HepG2 (cell line): ENCODE measurements around the gene HABP4. TPM values are rescaled to one million over a fixed set of nuclear protein-coding genes. Genes with fewer than 3 reads are reported as not detected.

Experiments
- ATF6 ChIP-seq: sonication (generic); formaldehyde crosslinking; conservative IDR thresholded peaks from 2 replicates; pipeline ENCODE4 v1.4.0; 2020; ENCODE audit warnings: missing genetic modification reagents
- ATF7 ChIP-seq, 2 experiments: fragments of 450-650 bp in 1 of 2; sonication (generic) in 1 of 2; formaldehyde crosslinking in 1 of 2; IDR thresholded peaks; 2 replicates each; pipeline versions ENCODE4 v1.4.0 to v1.6.1; 2016 to 2020; ENCODE audit warnings: antibody characterized with exemption in 1 of 2, mild to moderate bottlenecking in 1 of 2, missing genetic modification reagents in 1 of 2
- ATM ChIP-seq: fragments of 450-650 bp; IDR thresholded peaks from 2 replicates; pipeline ENCODE4 v1.7.1; 2017; ENCODE audit warnings: mild to moderate bottlenecking, borderline replicate concordance
- BORCS8-MEF2B ChIP-seq: sonication (generic); formaldehyde crosslinking; IDR thresholded peaks from 2 replicates; pipeline ENCODE4 v1.8.0; 2022; ENCODE audit warnings: mild to moderate bottlenecking, missing genetic modification reagents
- CSRNP1 ChIP-seq: sonication (generic); formaldehyde crosslinking; IDR thresholded peaks from 2 replicates; pipeline ENCODE4 v1.8.1; 2023; ENCODE audit warnings: mild to moderate bottlenecking, missing genetic modification reagents
- EED ChIP-seq: sonication (generic); formaldehyde crosslinking; IDR thresholded peaks from 2 replicates; pipeline ENCODE4 v1.5.0; 2020; ENCODE audit warnings: mild to moderate bottlenecking, missing genetic modification reagents
- FOXM1 ChIP-seq: sonication (generic); formaldehyde crosslinking; IDR thresholded peaks from 2 replicates; pipeline ENCODE4 v1.5.0; 2020; ENCODE audit warnings: missing genetic modification reagents
- PHF21A ChIP-seq: sonication (generic); formaldehyde crosslinking; IDR thresholded peaks from 2 replicates; pipeline ENCODE4 v1.5.0; 2020; ENCODE audit warnings: mild to moderate bottlenecking, missing genetic modification reagents
- PRDM4 ChIP-seq: sonication (generic); formaldehyde crosslinking; IDR thresholded peaks from 2 replicates; pipeline ENCODE4 v1.9.0; 2021; ENCODE audit warnings: missing genetic modification reagents, borderline replicate concordance
- RBM22 ChIP-seq: fragments of 200-400 bp; formaldehyde crosslinking; optimal IDR thresholded peaks from 2 replicates; pipeline ENCODE3; 2017; ENCODE audit warnings: mild to moderate bottlenecking, low read length, moderate library complexity
- SMAD9 ChIP-seq: sonication (generic); formaldehyde crosslinking; IDR thresholded peaks from 2 replicates; pipeline ENCODE4 v1.5.1; 2020; ENCODE audit warnings: mild to moderate bottlenecking, missing genetic modification reagents
- ZNF646 ChIP-seq: sonication (generic); formaldehyde crosslinking; IDR thresholded peaks from 2 replicates; pipeline ENCODE4 v1.9.0; 2021; ENCODE audit warnings: mild to moderate bottlenecking, missing genetic modification reagents
- polyA plus RNA-seq, 8 experiments: library from polyadenylated mRNA; depleted of rRNA in 3 of 8; stranded (reverse) in 7 of 8; unstranded in 1 of 8; fragments of >200 nt; fragmentation: Illumina TruSeq in 4 of 8; extraction: Trizol in 4 of 8; gene quantifications; 2 replicates each; pipeline versions ENCODE4 v1.2.1 to v1.2.3, GENCODE V29; 2011 to 2016; ENCODE audit warnings: low read depth in 4 of 8, missing spikeins in 1 of 8, mixed read lengths in 1 of 8; ENCODE audit not compliant: insufficient read depth in 1 of 8
- total RNA-seq, 5 experiments: library from RNA; depleted of rRNA; stranded (reverse); fragments of >200 nt; fragmentation: Illumina TruSeq; extraction: Trizol; gene quantifications; 2 replicates each; pipeline ENCODE4 v1.2.3, GENCODE V29; 2016; ENCODE audit warnings: low read depth in 1 of 5
- TF ChIP-seq, protein P1 (sequence below): sonication (generic); formaldehyde crosslinking; IDR thresholded peaks from 2 replicates; pipeline ENCODE4 v1.5.0; 2020; ENCODE audit warnings: missing genetic modification reagents, mild to moderate bottlenecking, borderline replicate concordance
- TF ChIP-seq, protein P2 (sequence below): sonication (generic); formaldehyde crosslinking; IDR thresholded peaks from 2 replicates; pipeline ENCODE4 v1.8.1; 2023; ENCODE audit warnings: missing genetic modification reagents, mild to moderate bottlenecking, borderline replicate concordance

The HABP4 gene
- total and polyA plus RNA-seq, 2 of the 13 experiments (the other 11 are each of a cell fraction or from before 2014, with no cell fraction given): 14.3 to 26.6 TPM

DNA sequence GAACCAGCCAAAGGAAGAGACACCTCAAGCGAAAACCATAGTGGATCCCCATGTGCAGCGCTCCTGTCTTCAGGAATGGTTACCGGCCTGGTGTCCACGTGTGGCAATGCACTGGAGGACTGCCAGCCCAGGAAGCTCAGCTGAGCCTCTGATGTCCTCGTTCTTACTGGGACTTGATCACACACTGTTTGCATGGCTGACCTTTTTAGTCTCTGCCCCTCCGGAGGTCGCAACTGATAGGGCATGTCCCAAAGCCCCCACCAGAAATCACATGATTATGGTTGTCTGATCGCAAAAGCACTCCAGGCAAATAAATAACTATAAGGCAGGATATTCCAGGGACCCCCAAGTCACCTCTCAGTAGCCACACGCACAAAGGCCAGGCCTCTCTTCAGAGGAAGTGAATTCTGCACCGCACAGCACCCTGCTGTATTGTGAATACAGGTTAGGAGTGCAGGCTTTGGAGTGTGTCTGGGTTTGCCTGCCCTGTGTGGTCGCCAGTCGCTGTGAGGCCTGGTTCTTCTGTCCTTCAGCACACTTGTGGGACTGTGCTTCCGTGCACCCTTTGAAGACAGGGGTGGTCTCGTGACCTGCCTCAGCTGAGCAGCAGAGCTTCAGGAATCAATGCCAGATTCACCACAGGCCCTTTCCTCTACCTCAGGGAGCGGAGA is 13.4 kb upstream of the HABP4 start (continued):
- TF ChIP-seq ATF6 (CRISPR knock-in tag) (no peak), PHF21A (CRISPR knock-in tag) (peak; percentile 89), ATF7 (IDR thresholded peaks at IDR 0.05) (no peak), ATF7 (CRISPR knock-in tag; IDR thresholded peaks at IDR 0.05) (peak; percentile 79; the same call in 1 of the 2 replicates), CSRNP1 (CRISPR knock-in tag) (peak; percentile 27; the same call in 1 of the 2 replicates), EED (peak; percentile 74; the same call in 1 of the 2 replicates), PRDM4 (no peak), ATM (no peak), RBM22 (no peak), ZNF646 (peak; percentile 43; the same call in 1 of the 2 replicates), SMAD9 (CRISPR knock-in tag) (no peak), FOXM1 (no peak; the same call in 1 of the 2 replicates), BORCS8-MEF2B (peak; percentile 65; the same call in 1 of the 2 replicates)
- TF ChIP-seq, protein P1, sequence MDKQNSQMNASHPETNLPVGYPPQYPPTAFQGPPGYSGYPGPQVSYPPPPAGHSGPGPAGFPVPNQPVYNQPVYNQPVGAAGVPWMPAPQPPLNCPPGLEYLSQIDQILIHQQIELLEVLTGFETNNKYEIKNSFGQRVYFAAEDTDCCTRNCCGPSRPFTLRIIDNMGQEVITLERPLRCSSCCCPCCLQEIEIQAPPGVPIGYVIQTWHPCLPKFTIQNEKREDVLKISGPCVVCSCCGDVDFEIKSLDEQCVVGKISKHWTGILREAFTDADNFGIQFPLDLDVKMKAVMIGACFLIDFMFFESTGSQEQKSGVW: no peak; the same call in 1 of the 2 replicates
- TF ChIP-seq, protein P2, sequence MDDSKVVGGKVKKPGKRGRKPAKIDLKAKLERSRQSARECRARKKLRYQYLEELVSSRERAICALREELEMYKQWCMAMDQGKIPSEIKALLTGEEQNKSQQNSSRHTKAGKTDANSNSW: no peak
